ENCODE results near the gene BLMH.

Gene BLMH

DNA sequence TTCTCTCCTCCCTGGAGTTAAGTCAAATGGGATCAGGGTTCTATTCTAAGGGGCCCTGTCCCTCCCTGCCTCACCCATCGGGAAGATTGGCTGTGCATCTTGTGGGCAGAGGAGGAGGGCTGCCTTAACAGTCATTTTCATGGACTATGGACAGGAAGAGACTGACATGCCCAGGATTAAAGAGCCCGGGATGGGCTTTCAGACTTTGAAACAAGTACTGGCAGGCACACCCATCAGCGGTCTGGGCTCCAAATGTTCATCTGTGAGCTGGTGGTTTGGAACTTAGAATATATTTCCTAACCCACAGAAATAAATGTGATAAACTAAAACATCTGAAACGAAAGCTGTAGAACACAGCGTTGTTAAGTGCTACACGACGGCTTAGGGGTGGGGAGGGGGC lies 62.7 kb downstream of the BLMH start:
- no peak for DNase-seq (ENCODE audit: low spot score)
- TF ChIP-seq, protein P1, sequence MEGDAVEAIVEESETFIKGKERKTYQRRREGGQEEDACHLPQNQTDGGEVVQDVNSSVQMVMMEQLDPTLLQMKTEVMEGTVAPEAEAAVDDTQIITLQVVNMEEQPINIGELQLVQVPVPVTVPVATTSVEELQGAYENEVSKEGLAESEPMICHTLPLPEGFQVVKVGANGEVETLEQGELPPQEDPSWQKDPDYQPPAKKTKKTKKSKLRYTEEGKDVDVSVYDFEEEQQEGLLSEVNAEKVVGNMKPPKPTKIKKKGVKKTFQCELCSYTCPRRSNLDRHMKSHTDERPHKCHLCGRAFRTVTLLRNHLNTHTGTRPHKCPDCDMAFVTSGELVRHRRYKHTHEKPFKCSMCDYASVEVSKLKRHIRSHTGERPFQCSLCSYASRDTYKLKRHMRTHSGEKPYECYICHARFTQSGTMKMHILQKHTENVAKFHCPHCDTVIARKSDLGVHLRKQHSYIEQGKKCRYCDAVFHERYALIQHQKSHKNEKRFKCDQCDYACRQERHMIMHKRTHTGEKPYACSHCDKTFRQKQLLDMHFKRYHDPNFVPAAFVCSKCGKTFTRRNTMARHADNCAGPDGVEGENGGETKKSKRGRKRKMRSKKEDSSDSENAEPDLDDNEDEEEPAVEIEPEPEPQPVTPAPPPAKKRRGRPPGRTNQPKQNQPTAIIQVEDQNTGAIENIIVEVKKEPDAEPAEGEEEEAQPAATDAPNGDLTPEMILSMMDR (IDR thresholded peaks at IDR 0.05; ENCODE audit: borderline replicate concordance, control extremely low read depth, extremely low read depth, insufficient read depth, missing control alignments) = no peak
- in situ Hi-C loops (cut with MboI; ENCODE audit: low sequenced_read_pairs, unreplicated experiment) = no loop called here

DNA sequence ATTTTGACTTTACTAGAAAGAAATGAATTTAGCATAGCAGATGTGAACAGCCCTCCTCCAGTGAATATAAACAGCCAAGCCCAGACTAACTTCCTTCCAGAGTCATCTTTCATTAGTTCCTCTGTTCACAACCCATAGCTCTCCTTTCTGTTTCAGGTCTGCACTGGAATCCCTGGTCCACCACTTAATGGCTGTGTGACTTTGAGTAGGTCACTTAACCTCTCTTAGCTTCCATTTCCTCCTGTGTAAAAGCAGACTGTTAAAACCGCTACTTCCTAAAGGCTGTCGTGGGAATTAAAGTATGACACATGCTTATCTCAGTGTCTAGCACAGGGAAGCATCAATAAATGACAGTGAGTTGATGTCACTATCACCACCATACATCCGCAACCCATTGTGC lies 63.7 kb downstream of the BLMH start:
- TF ChIP-seq, protein P1 (IDR thresholded peaks at IDR 0.05; ENCODE audit: borderline replicate concordance, control extremely low read depth, extremely low read depth, insufficient read depth, missing control alignments) = no peak
- no peak for DNase-seq (ENCODE audit: low spot score)
- in situ Hi-C loops (cut with MboI; ENCODE audit: low sequenced_read_pairs, unreplicated experiment) = no loop called here

DNA sequence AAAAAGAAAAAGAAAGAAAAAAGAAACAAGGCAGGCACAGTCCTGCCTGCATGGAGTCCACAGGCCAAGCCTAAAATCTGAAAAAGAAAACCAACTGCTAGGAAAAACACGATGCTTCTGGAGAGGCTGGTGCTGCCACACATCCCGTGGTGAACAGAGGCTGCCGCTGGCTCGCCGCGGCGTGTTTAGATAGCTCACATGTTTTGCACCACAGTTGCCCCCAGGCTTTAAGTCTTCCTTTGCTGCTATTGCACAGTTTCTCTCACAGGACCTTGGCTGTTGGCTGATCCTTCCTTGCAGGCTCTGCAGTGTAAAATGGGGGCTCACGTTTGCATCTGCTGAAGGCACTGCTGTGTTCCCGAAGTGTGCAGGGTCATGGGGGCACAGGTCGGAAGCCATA lies 64.9 kb downstream of the BLMH start:
- no peak for DNase-seq (ENCODE audit: low spot score)
- in situ Hi-C loops (cut with MboI; ENCODE audit: low sequenced_read_pairs, unreplicated experiment) = no loop called here

GRCh38 chr17:30225919-30226553 lies 65.7 kb downstream of the BLMH start:
- in situ Hi-C loops (cut with MboI; ENCODE audit: low sequenced_read_pairs, unreplicated experiment) = no loop called here
- DNase-seq (ENCODE audit: low spot score) = no peak
- TF ChIP-seq, protein P1 (IDR thresholded peaks at IDR 0.05; ENCODE audit: borderline replicate concordance, control extremely low read depth, extremely low read depth, insufficient read depth, missing control alignments) = no peak

More for the DNA sequence above, 64.9 kb downstream of the BLMH start:
- TF ChIP-seq, protein P1 (IDR thresholded peaks at IDR 0.05; ENCODE audit: borderline replicate concordance, control extremely low read depth, extremely low read depth, insufficient read depth, missing control alignments) = no peak

DNA sequence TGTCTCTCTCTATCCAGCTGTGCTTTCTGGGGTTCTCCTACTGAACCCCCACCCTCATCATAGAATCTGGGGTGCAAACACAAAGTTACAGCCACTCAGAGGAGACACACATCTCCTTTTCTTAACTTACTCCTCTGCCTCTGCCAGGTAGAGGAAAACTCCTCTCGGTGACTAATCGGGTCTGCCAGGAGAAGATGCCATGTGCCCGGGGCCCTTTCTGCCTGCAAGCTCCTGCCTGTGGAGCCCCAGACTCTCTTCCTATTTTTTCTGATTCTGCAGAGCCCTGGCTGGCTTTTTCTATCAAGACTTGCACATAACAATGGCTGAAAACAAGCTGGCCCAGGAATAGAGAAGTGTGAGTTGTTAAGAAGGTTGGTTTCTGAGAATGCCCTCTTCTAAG lies 66.6 kb downstream of the BLMH start:
- in situ Hi-C loops (cut with MboI; ENCODE audit: low sequenced_read_pairs, unreplicated experiment) = no loop called here
- TF ChIP-seq, protein P1 (IDR thresholded peaks at IDR 0.05; ENCODE audit: borderline replicate concordance, control extremely low read depth, extremely low read depth, insufficient read depth, missing control alignments) = no peak
- DNase-seq (ENCODE audit: low spot score) = no peak

DNA sequence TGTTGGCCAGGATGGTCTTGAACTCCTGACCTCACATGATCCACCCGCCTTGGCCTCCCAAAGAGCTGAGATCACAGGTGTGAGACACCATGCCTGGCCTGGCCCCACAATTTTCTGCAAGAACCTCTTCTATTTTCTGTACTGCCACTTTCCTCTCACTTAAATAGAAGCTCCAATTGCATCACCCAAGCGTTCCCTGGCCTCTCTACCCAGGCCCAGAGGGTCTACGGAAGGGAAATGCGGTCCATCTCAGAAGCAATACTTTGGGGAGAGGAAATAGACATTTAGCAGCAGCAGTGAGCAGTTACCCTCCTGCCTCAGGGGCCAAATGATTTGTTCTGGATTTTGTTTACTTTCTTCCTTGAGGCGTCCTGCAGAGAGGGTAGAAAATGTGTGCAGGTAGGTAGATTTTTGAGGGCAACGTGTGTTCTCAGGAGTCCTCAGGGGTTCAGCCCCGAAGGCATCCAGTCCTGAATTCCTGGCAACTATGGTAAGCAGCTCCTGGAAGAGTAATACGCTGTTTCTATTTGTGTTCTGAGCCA lies 67.3 kb downstream of the BLMH start:
- in situ Hi-C loops (cut with MboI; ENCODE audit: low sequenced_read_pairs, unreplicated experiment) = no loop called here
- TF ChIP-seq, protein P1 (IDR thresholded peaks at IDR 0.05; ENCODE audit: borderline replicate concordance, control extremely low read depth, extremely low read depth, insufficient read depth, missing control alignments) = no peak
- no peak for DNase-seq (ENCODE audit: low spot score)
